ENCODE data around the gene SHANK2.
"Not testable (repeated sequence)": the region's sequence is repeated elsewhere in the genome, so short reads cannot be mapped to it uniquely, and the experiment has no call there.

SHANK2 gene

GRCh38 chr11:71241721-71242259, 10.6 kb downstream of the SHANK2 start:
- Mint-ChIP-seq H3K36me3 (ENCODE audit: low read depth) (no peaks in the 10 kb centered on the region), H3K4me3 (no peak overlapping the region), H3K4me1 (ENCODE audit: low read depth) (peaks cover 5% of the 10 kb centered on the region), H3K27me3 (peaks cover 13% of the 10 kb centered on the region), H3K27ac (no peak overlapping the region), H3K9me3 (no peaks in the 10 kb centered on the region)

- Mint-ChIP-seq H3K27ac (no peak overlapping the region), H3K9me3 (no peaks in the 10 kb centered on the region), H3K4me3 (no peak overlapping the region), H3K4me1 (ENCODE audit: low read depth) (peaks cover 5% of the 10 kb centered on the region), H3K27me3 (peaks cover 13% of the 10 kb centered on the region), H3K36me3 (ENCODE audit: low read depth) (no peaks in the 10 kb centered on the region)
These were observed 11.3 kb downstream of the SHANK2 start for GRCh38 chr11:71240865-71241691.

GRCh38 chr11:71240061-71240690, 12.2 kb downstream of the SHANK2 start:
- Mint-ChIP-seq H3K4me3 (no peak overlapping the region), H3K4me1 (ENCODE audit: low read depth) (peaks cover 5% of the 10 kb centered on the region), H3K27ac (no peak overlapping the region), H3K36me3 (ENCODE audit: low read depth) (no peaks in the 10 kb centered on the region), H3K27me3 (peaks cover 13% of the 10 kb centered on the region), H3K9me3 (no peaks in the 10 kb centered on the region)

- Mint-ChIP-seq H3K4me1 (ENCODE audit: low read depth) (peaks cover 5% of the 10 kb centered on the region), H3K27ac (no peak overlapping the region), H3K36me3 (ENCODE audit: low read depth) (no peaks in the 10 kb centered on the region), H3K9me3 (no peaks in the 10 kb centered on the region), H3K27me3 (peaks cover 17% of the 10 kb centered on the region), H3K4me3 (no peak overlapping the region)
These were observed 12.8 kb downstream of the SHANK2 start for GRCh38 chr11:71239581-71239980.

- H3K27ac Mint-ChIP-seq = no peak overlapping the region
- peaks cover 14% of the 10 kb centered on the region for H3K27me3 Mint-ChIP-seq
- peaks cover 5% of the 10 kb centered on the region for H3K4me1 Mint-ChIP-seq (ENCODE audit: low read depth)
- no peaks in the 10 kb centered on the region for H3K36me3 Mint-ChIP-seq (ENCODE audit: low read depth)
- no peak overlapping the region for H3K4me3 Mint-ChIP-seq
- no peaks in the 10 kb centered on the region for H3K9me3 Mint-ChIP-seq
These were observed 13.4 kb downstream of the SHANK2 start for GRCh38 chr11:71238941-71239340.

GRCh38 chr11:71238285-71238875, 14.0 kb downstream of the SHANK2 start:
- Mint-ChIP-seq H3K9me3 (no peaks in the 10 kb centered on the region), H3K4me1 (ENCODE audit: low read depth) (peaks cover 5% of the 10 kb centered on the region), H3K4me3 (no peak overlapping the region), H3K36me3 (ENCODE audit: low read depth) (no peaks in the 10 kb centered on the region), H3K27ac (no peak overlapping the region), H3K27me3 (peaks cover 14% of the 10 kb centered on the region)

- Mint-ChIP-seq H3K9me3 (no peaks in the 10 kb centered on the region), H3K27ac (no peak overlapping the region), H3K27me3 (peaks cover 11% of the 10 kb centered on the region), H3K4me3 (no peak overlapping the region), H3K4me1 (ENCODE audit: low read depth) (peaks cover 5% of the 10 kb centered on the region), H3K36me3 (ENCODE audit: low read depth) (no peaks in the 10 kb centered on the region)
These were observed 14.5 kb downstream of the SHANK2 start for GRCh38 chr11:71237853-71238252.

GRCh38 chr11:71236836-71237475, 15.4 kb downstream of the SHANK2 start:
- H3K4me1 Mint-ChIP-seq (ENCODE audit: low read depth) = peaks cover 5% of the 10 kb centered on the region
- H3K9me3 Mint-ChIP-seq = no peaks in the 10 kb centered on the region
- H3K27me3 Mint-ChIP-seq = peaks cover 11% of the 10 kb centered on the region
- no peak overlapping the region for H3K4me3 Mint-ChIP-seq
- H3K36me3 Mint-ChIP-seq (ENCODE audit: low read depth) = no peaks in the 10 kb centered on the region
- no peak overlapping the region for H3K27ac Mint-ChIP-seq

- Mint-ChIP-seq H3K27ac (no peak overlapping the region), H3K9me3 (no peaks in the 10 kb centered on the region), H3K27me3 (peaks cover 10% of the 10 kb centered on the region), H3K4me3 (no peak overlapping the region), H3K36me3 (ENCODE audit: low read depth) (no peaks in the 10 kb centered on the region), H3K4me1 (ENCODE audit: low read depth) (no peaks in the 10 kb centered on the region)
These were observed 16.7 kb downstream of the SHANK2 start for GRCh38 chr11:71235719-71236118.

- H3K9me3 Mint-ChIP-seq; H3K4me3 Mint-ChIP-seq; H3K36me3 Mint-ChIP-seq (ENCODE audit: low read depth); H3K27ac Mint-ChIP-seq; H3K4me1 Mint-ChIP-seq (ENCODE audit: low read depth): not testable (repeated sequence)
- H3K27me3 Mint-ChIP-seq = peaks cover 14% of the 10 kb centered on the region
These were observed 18.2 kb downstream of the SHANK2 start for GRCh38 chr11:71233896-71234852.

GRCh38 chr11:71232364-71232763, 20.0 kb downstream of the SHANK2 start:
- Mint-ChIP-seq H3K4me3 (no peak overlapping the region), H3K36me3 (ENCODE audit: low read depth) (no peaks in the 10 kb centered on the region), H3K27me3 (peaks cover 24% of the 10 kb centered on the region), H3K9me3 (peaks cover 12% of the 10 kb centered on the region), H3K4me1 (ENCODE audit: low read depth) (no peaks in the 10 kb centered on the region), H3K27ac (no peak overlapping the region)

GRCh38 chr11:71228961-71229360, 23.4 kb downstream of the SHANK2 start:
- Mint-ChIP-seq H3K27me3 (peaks cover 19% of the 10 kb centered on the region), H3K9me3 (peaks cover 30% of the 10 kb centered on the region), H3K4me3 (no peak overlapping the region), H3K27ac (no peak overlapping the region), H3K4me1 (ENCODE audit: low read depth) (no peaks in the 10 kb centered on the region), H3K36me3 (ENCODE audit: low read depth) (peaks cover 6% of the 10 kb centered on the region)

GRCh38 chr11:71227058-71227659, 25.2 kb downstream of the SHANK2 start:
- peaks cover 6% of the 10 kb centered on the region for H3K36me3 Mint-ChIP-seq (ENCODE audit: low read depth)
- H3K4me1 Mint-ChIP-seq (ENCODE audit: low read depth) = no peaks in the 10 kb centered on the region
- no peak overlapping the region for H3K4me3 Mint-ChIP-seq
- peaks cover 19% of the 10 kb centered on the region for H3K27me3 Mint-ChIP-seq
- H3K9me3 Mint-ChIP-seq = peaks cover 30% of the 10 kb centered on the region
- H3K27ac Mint-ChIP-seq = no peak overlapping the region

Measured in stimulated activated naive CD8-positive, alpha-beta T cell treated with anti-CD3 and anti-CD28 coated beads, Interleukin-15, Interleukin-2, amounts not matched to agents 100 ng/mL and 50 ng/mL, for 24 hours (primary cell).